K562 (cell line): ENCODE data around the gene SEMA6B. TPM values are rescaled to one million over a fixed set of nuclear protein-coding genes. Genes with fewer than 3 reads are reported as not detected.

Source experiments
- BHLHE40 ChIP-seq: IDR thresholded peaks from 2 replicates; pipeline ENCODE4 v1.6.1; 2011; ENCODE audit warnings: low read length, improper control_type of control experiment
- ESRRB ChIP-seq: fragments of 250-450 bp; sonication (Bioruptor Pico); IDR thresholded peaks from 2 replicates; pipeline ENCODE4 v1.5.0; 2020; ENCODE audit warnings: mild to moderate bottlenecking, moderate library complexity, borderline replicate concordance
- KAT2B ChIP-seq: IDR thresholded peaks from one replicate; pipeline ENCODE4 v1.6.1; 2012; ENCODE audit warnings: low read depth, mild to moderate bottlenecking, control low read depth, inconsistent platforms, low read length, moderate library complexity
- MTA3 ChIP-seq: fragments of 450-650 bp; formaldehyde crosslinking; IDR thresholded peaks from 2 replicates; pipeline ENCODE4 v1.6.1; 2017; ENCODE audit warnings: mild to moderate bottlenecking, borderline replicate concordance
- NCOA4 ChIP-seq: fragments of 450-650 bp; IDR thresholded peaks from 2 replicates; pipeline ENCODE4 v1.6.1; 2018; ENCODE audit warnings: mild to moderate bottlenecking; ENCODE audit not compliant: partially characterized antibody
- POLR2B ChIP-seq: fragments of 450-650 bp; IDR thresholded peaks from 2 replicates; pipeline ENCODE4 v1.6.1; 2018; ENCODE audit warnings: low read depth; ENCODE audit not compliant: partially characterized antibody
- RB1 ChIP-seq: fragments of 450-650 bp; IDR thresholded peaks from 2 replicates; pipeline ENCODE4 v1.6.1; 2017; ENCODE audit warnings: low read depth, mild to moderate bottlenecking
- RBBP5 ChIP-seq: fragments of 200-600 bp; sonication (generic); IDR thresholded peaks from 2 replicates; pipeline ENCODE4 v1.6.1; 2012; ENCODE audit warnings: borderline replicate concordance, mild to moderate bottlenecking, low read length, control low read depth, inconsistent platforms; ENCODE audit not compliant: insufficient read depth, poor library complexity, severe bottlenecking
- SIRT6 ChIP-seq: IDR thresholded peaks from one replicate; pipeline ENCODE4 v1.6.1; 2012; ENCODE audit warnings: low read depth, mild to moderate bottlenecking, control low read depth, inconsistent platforms, low read length, moderate library complexity
- SMAD1 ChIP-seq: fragments of 150-350 bp; IDR thresholded peaks from 2 replicates; pipeline ENCODE4 v1.6.1; 2014; ENCODE audit warnings: low read length, low read depth; ENCODE audit not compliant: partially characterized antibody
- TCF15 ChIP-seq: fragments of 250-450 bp; sonication (Bioruptor Pico); IDR thresholded peaks from 2 replicates; pipeline ENCODE4 v1.8.0; 2022; ENCODE audit warnings: moderate library complexity, mild to moderate bottlenecking, inconsistent platforms
- ZNF518B ChIP-seq: fragments of 250-450 bp; sonication (Bioruptor Pico); IDR thresholded peaks from 2 replicates; pipeline ENCODE4 v1.5.0; 2021; ENCODE audit warnings: mild to moderate bottlenecking, moderate library complexity
- polyA plus RNA-seq, 8 experiments: library from polyadenylated mRNA; depleted of rRNA in 4 of 8; stranded (reverse) in 5 of 8; unstranded in 3 of 8; fragments of >200 nt; fragmentation: Nextera tagmentation in 2 of 8; fragmentation: Illumina TruSeq in 1 of 8; extraction: Ambion mirVana in 2 of 8; extraction: Trizol in 1 of 8; gene quantifications; 2 replicates each; pipeline versions ENCODE4 v1.2.1 to v1.2.3, GENCODE V29; 2011 to 2014; ENCODE audit warnings: inconsistent platforms in 1 of 8, missing spikeins in 1 of 8
- total RNA-seq, 7 experiments: library from RNA; depleted of rRNA in 6 of 7; stranded (reverse); fragments of >200 nt in 6 of 7; fragmentation: Illumina TruSeq in 2 of 7; extraction: Trizol in 2 of 7; gene quantifications; 2 replicates each; pipeline versions ENCODE4 v1.2.1 to v1.2.3, GENCODE V29; 2011 to 2021; ENCODE audit warnings: low replicate concordance in 1 of 7
- TF ChIP-seq, protein P1 (sequence below): sonication (generic); formaldehyde crosslinking; IDR thresholded peaks from 2 replicates; pipeline ENCODE4 v1.9.0; 2022; ENCODE audit warnings: mild to moderate bottlenecking, missing genetic modification reagents
- TF ChIP-seq, protein P2 (sequence below): sonication (generic); formaldehyde crosslinking; IDR thresholded peaks from 2 replicates; pipeline ENCODE4 v1.8.1; 2023; ENCODE audit warnings: missing genetic modification reagents, mild to moderate bottlenecking, borderline replicate concordance
- TF ChIP-seq, protein P3 (sequence below), 2 experiments: fragments of 450-650 bp; conservative IDR thresholded peaks; 2 replicates each; pipeline ENCODE4 v1.6.1; 2017; ENCODE audit warnings: mild to moderate bottlenecking in 2 of 2, moderate library complexity in 2 of 2

The SEMA6B gene
- total and polyA plus RNA-seq, 9 of the 15 experiments (the other 6 are each of a cell fraction or from before 2014, with no cell fraction given), result 0.65 to 4.6 (median 2.5) TPM; not detected in 2

DNA sequence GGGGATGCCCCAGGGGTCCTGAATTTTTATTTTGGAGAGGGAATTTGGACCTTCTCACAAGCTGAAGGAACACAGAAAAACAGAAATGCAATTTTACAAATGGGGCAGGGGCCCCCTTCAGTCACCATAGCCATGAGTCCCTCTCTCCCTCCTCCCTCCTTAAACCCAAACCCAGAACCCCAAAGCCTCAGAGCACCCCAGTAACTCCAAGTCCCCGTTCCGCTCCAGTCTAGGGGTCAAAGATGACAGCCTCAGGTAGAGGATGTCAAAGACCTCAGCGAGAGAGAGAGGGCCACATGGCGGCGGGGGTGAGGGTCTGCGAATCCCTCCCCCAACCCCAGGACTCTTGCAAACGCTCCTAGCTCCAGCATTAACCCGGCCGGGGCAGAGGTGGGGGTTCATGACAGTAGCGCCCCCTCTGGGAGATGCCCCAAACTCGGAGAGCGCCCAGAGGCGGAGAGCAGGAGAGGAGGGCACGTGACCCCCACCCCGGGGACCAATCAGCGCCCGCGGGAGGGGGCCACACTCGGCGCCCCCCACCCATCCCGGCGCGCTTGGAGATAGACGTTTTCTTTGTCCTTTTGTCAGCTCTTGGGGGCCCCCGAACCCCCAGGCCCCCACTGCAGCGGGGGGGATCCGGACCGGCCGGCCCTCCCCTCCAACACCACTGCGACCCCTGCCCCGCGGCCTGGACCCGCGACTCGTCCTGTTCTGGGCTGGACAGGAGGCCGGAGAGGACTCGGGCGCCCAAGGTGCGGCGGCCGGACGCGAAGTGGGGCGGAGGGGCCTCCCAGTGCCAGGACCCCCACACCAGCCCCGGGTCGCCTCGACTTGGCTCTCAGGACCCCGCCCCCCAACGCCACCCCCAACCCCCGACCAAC is 20.8 kb upstream of the SEMA6B start (continued):
- TF ChIP-seq KAT2B (no peak), TCF15 (no peak), MTA3 (0 out of 2 replicates have a peak, but pooled peaks have one; percentile 31), RBBP5 (peak; percentile 39), BHLHE40 (peak; percentile 88), ESRRB (no peak), SMAD1 (no peak), RB1 (peak; percentile 35; the same call in 1 of the 2 replicates), POLR2B (no peak), NCOA4 (no peak), SIRT6 (no peak), ZNF518B (CRISPR knock-in tag) (no peak)
- TF ChIP-seq, protein P1, sequence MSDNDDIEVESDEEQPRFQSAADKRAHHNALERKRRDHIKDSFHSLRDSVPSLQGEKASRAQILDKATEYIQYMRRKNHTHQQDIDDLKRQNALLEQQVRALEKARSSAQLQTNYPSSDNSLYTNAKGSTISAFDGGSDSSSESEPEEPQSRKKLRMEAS (CRISPR knock-in tag), result 0 out of 2 replicates have a peak, but pooled peaks have one; percentile 11
- TF ChIP-seq, protein P2, sequence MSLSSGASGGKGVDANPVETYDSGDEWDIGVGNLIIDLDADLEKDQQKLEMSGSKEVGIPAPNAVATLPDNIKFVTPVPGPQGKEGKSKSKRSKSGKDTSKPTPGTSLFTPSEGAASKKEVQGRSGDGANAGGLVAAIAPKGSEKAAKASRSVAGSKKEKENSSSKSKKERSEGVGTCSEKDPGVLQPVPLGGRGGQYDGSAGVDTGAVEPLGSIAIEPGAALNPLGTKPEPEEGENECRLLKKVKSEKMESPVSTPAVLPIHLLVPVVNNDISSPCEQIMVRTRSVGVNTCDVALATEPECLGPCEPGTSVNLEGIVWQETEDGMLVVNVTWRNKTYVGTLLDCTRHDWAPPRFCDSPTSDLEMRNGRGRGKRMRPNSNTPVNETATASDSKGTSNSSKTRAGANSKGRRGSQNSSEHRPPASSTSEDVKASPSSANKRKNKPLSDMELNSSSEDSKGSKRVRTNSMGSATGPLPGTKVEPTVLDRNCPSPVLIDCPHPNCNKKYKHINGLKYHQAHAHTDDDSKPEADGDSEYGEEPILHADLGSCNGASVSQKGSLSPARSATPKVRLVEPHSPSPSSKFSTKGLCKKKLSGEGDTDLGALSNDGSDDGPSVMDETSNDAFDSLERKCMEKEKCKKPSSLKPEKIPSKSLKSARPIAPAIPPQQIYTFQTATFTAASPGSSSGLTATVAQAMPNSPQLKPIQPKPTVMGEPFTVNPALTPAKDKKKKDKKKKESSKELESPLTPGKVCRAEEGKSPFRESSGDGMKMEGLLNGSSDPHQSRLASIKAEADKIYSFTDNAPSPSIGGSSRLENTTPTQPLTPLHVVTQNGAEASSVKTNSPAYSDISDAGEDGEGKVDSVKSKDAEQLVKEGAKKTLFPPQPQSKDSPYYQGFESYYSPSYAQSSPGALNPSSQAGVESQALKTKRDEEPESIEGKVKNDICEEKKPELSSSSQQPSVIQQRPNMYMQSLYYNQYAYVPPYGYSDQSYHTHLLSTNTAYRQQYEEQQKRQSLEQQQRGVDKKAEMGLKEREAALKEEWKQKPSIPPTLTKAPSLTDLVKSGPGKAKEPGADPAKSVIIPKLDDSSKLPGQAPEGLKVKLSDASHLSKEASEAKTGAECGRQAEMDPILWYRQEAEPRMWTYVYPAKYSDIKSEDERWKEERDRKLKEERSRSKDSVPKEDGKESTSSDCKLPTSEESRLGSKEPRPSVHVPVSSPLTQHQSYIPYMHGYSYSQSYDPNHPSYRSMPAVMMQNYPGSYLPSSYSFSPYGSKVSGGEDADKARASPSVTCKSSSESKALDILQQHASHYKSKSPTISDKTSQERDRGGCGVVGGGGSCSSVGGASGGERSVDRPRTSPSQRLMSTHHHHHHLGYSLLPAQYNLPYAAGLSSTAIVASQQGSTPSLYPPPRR, result no peak
- TF ChIP-seq, protein P3, sequence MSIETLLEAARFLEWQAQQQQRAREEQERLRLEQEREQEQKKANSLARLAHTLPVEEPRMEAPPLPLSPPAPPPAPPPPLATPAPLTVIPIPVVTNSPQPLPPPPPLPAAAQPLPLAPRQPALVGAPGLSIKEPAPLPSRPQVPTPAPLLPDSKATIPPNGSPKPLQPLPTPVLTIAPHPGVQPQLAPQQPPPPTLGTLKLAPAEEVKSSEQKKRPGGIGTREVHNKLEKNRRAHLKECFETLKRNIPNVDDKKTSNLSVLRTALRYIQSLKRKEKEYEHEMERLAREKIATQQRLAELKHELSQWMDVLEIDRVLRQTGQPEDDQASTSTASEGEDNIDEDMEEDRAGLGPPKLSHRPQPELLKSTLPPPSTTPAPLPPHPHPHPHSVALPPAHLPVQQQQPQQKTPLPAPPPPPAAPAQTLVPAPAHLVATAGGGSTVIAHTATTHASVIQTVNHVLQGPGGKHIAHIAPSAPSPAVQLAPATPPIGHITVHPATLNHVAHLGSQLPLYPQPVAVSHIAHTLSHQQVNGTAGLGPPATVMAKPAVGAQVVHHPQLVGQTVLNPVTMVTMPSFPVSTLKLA (conservative IDR thresholded peaks at IDR 0.05), result 0 out of 4 replicates have a peak, but pooled peaks of 1 of the 2 experiments have one; percentile 26
